A673 (cell line): ENCODE data around the gene WFDC6. TPM values are rescaled to one million over a fixed set of nuclear protein-coding genes. Genes with fewer than 3 reads are reported as not detected.

ENCODE experiments used
- BruUV-seq: library from RNA; stranded (reverse); fragments of 400-500 nt; replicated peaks from 2 replicates; lab custom pipeline; 2021; lab: Mats Ljungman, UMichigan
- CTCF ChIA-PET: fragments of 300-600 bp; sonication (Branson Sonifier 250); formaldehyde crosslinking; loops from one replicate; lab custom pipeline; 2022; ENCODE audit warnings: antibody characterized with exemption; lab: Charles Lee
- POLR2A ChIA-PET: fragments of 300-600 bp; sonication (Branson Sonifier 250); formaldehyde crosslinking; loops from one replicate; lab custom pipeline; 2022; ENCODE audit warnings: antibody characterized with exemption; ENCODE audit not compliant: low non-redundant PET; lab: Charles Lee
- DNase-seq: peaks from one replicate; pipeline ENCODE4 v3.0.0-alpha.2; 2015; ENCODE audit warnings: low spot score
- H3K27ac ChIP-seq: fragments of 200-600 bp; sonication (generic); 2 replicates; pipeline ENCODE4 v1.5.1; 2016; ENCODE audit warnings: mixed run types, low read depth, mild to moderate bottlenecking, mixed read lengths, antibody characterized with exemption, low read length; ENCODE audit not compliant: poor library complexity, severe bottlenecking
- H3K27me3 ChIP-seq: fragments of 200-600 bp; sonication (generic); replicated peaks from 2 replicates; pipeline ENCODE4 v1.6.1; 2017; ENCODE audit warnings: mixed run types, low read depth, mild to moderate bottlenecking, mixed read lengths, antibody characterized with exemption, low read length; ENCODE audit not compliant: insufficient read depth, poor library complexity
- H3K36me3 ChIP-seq: fragments of 200-600 bp; sonication (generic); 2 replicates; pipeline ENCODE4 v1.6.1; 2016; ENCODE audit warnings: mixed run types, mild to moderate bottlenecking, mixed read lengths, antibody characterized with exemption, low read length; ENCODE audit not compliant: insufficient read depth, poor library complexity, severe bottlenecking
- H3K4me1 ChIP-seq: fragments of 200-600 bp; sonication (generic); 2 replicates; pipeline ENCODE4 v1.6.1; 2017; ENCODE audit warnings: mixed run types, mild to moderate bottlenecking, mixed read lengths, antibody characterized with exemption, low read length; ENCODE audit not compliant: insufficient read depth, poor library complexity, severe bottlenecking
- H3K4me3 ChIP-seq: fragments of 200-600 bp; sonication (generic); 2 replicates; pipeline ENCODE4 v1.5.1; 2016; ENCODE audit warnings: low read depth, mixed run types, mild to moderate bottlenecking, mixed read lengths, low read length; ENCODE audit not compliant: poor library complexity, severe bottlenecking
- H3K9me3 ChIP-seq: fragments of 200-600 bp; sonication (generic); 2 replicates; pipeline ENCODE4 v1.6.1; 2016; ENCODE audit warnings: mixed run types, low read depth, mild to moderate bottlenecking, mixed read lengths, antibody characterized with exemption, low read length; ENCODE audit not compliant: poor library complexity, severe bottlenecking
- CTCF ChIP-seq: fragments of 300-800, 200-600 bp; sonication (generic); conservative IDR thresholded peaks from 2 replicates; pipeline ENCODE4 v1.5.1; 2017; ENCODE audit warnings: low read depth, mild to moderate bottlenecking, antibody characterized with exemption, low read length, moderate library complexity, mixed read lengths
- EZH2 ChIP-seq: fragments of 200-600 bp; sonication (generic); IDR thresholded peaks from 2 replicates; pipeline ENCODE4 v1.6.1; 2017; ENCODE audit warnings: borderline replicate concordance, low read depth, mild to moderate bottlenecking, mixed read lengths, antibody characterized with exemption, low read length; ENCODE audit not compliant: poor library complexity, severe bottlenecking
- intact Hi-C: fragments of 100-400 bp; cut with micrococcal nuclease; formaldehyde crosslinking; loops from one replicate; pipeline ENCODE4 v1.10.0; 2022; ENCODE audit not compliant: unreplicated experiment
- total RNA-seq: library from RNA; stranded (reverse); gene quantifications from 2 replicates; pipeline ENCODE4 v1.2.3, GENCODE V29; 2021

WFDC6 gene
- total RNA-seq, 1 experiment from 2014 or later, result not detected

GRCh38 chr20:45500022-45500421 is 39.3 kb downstream of the WFDC6 start:
- peaks cover 50% of the 10 kb centered on the region for H3K27me3 ChIP-seq
- H3K27ac ChIP-seq, result no peak overlapping the region
- no peaks in the 10 kb centered on the region for H3K4me1 ChIP-seq
- intact Hi-C loops, result no loop called here
- no TSS peak for BruUV-seq
- TF ChIP-seq CTCF (no peak), EZH2 (no peak)
- no peak overlapping the region for H3K4me3 ChIP-seq
- no peaks in the 10 kb centered on the region for H3K36me3 ChIP-seq
- CTCF ChIA-PET, result no interaction called here
- no peak for DNase-seq
- POLR2A ChIA-PET, result no interaction called here
- no peaks in the 10 kb centered on the region for H3K9me3 ChIP-seq

GRCh38 chr20:45497971-45498494 is 41.2 kb downstream of the WFDC6 start:
- no peaks in the 10 kb centered on the region for H3K36me3 ChIP-seq
- no TSS peak for BruUV-seq
- DNase-seq, result no peak
- no peak overlapping the region for H3K4me3 ChIP-seq
- H3K27me3 ChIP-seq, result peaks cover 46% of the 10 kb centered on the region
- no peaks in the 10 kb centered on the region for H3K9me3 ChIP-seq
- ChIA-PET POLR2A (no interaction called here), CTCF (no interaction called here)
- no peak overlapping the region for H3K27ac ChIP-seq
- intact Hi-C loops, result no loop called here
- no peaks in the 10 kb centered on the region for H3K4me1 ChIP-seq
- TF ChIP-seq CTCF (no peak), EZH2 (no peak)

- DNase-seq, result no peak
- H3K4me3 ChIP-seq, result no peak overlapping the region
- intact Hi-C loops, result no loop called here
- POLR2A ChIA-PET, result no interaction called here
- H3K9me3 ChIP-seq, result no peaks in the 10 kb centered on the region
- H3K4me1 ChIP-seq, result no peaks in the 10 kb centered on the region
- no peak overlapping the region for H3K27ac ChIP-seq
- CTCF ChIA-PET, result no interaction called here
- TF ChIP-seq EZH2, result no peak
- TF ChIP-seq CTCF, result no peak
- H3K36me3 ChIP-seq, result no peaks in the 10 kb centered on the region
- peaks cover 33% of the 10 kb centered on the region for H3K27me3 ChIP-seq
- BruUV-seq, result no TSS peak
Observed at GRCh38 chr20:45496166-45496565, 43.1 kb downstream of the WFDC6 start.
